T-helper 2 cell treated with Interferon-gamma antibody and Interleukin-4, amounts not matched to agents 100 ng/mL and 5 ng/mL, for 36 hours (primary cell): ENCODE data around the gene TRPM3. TPM values are rescaled to one million over a fixed set of nuclear protein-coding genes. Genes with fewer than 3 reads are reported as not detected.

Experiments
- intact Hi-C: fragments of 100-400 bp; cut with micrococcal nuclease; formaldehyde crosslinking; loops from one replicate; pipeline ENCODE4 v1.15.1; 2023
- total RNA-seq: library from RNA; stranded (reverse); gene quantifications from 2 replicates; pipeline ENCODE4 v1.2.3, GENCODE V29; 2022

The TRPM3 gene
- total RNA-seq, 1 donor from 2014 or later = not detected

GRCh38 chr9:70901013-70901412, 220.4 kb downstream of the TRPM3 start:
- intact Hi-C loops = no loop called here

DNA sequence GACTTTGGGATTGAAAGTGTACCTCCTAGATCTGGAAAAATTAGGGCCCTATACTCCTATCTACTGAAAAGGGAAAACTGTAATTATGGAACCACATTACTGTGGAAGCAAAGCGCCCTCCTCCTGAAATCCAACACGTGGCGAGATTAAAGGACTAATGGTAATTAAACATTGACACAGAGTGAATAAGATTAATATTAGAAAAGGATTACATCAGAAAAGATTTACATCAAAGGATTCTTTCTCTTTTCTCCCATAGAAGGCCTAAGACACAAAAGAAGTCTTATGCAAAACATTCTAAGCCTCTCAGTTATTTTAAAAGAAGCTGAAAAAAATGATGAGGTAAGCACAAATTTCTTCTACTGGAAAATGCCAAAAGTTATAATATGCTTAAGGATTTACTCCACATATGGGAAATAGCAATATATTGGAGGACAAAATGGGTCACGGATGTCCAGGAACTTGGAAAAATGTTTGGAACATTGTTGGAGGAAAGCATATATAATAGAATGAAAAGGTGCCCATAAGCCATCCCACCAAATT, 227.8 kb downstream of the TRPM3 start:
- intact Hi-C loops = no loop called here

GRCh38 chr9:70888471-70888870, 232.9 kb downstream of the TRPM3 start:
- intact Hi-C loops = no loop called here

- intact Hi-C loops = no loop called here
Measured at GRCh38 chr9:70887826-70888225, 233.6 kb downstream of the TRPM3 start.

DNA sequence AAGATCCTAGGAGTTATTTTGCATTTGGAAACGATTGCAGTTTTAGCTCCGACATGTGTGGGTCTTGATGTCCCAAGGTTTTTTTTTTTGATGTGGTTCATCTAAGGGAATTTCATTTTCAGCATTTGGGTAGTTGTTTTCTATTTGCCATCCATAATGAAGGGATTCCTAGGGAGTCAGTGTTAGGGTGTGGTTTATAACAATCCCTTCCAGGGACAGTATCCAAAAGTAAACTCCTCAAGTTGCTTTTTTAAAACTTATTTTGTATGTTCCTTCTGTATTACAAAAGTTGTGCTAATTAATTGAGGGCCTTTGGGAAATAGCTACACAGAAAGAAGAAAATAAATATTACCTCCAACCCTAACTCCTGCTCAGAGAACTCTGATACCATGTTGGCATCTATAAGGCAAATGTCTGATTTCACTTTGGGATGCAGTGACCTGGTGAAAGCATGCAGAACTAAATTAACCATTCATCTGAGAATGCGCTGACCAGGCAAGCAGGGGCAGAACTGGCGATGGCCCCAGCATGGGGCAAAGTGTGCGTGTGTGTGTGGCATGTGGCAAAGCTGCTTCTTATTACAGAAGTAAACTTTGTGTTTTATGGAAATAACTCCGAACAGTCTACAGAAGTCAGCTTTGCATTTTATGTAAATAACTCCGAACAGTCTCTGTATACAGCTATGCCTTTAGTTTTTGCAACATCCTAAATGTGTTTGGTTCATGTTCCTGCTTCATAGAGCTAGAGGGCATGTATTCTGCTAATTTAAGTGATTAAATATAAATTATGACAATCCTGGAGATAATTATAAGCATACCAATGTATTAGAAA, 237.2 kb downstream of the TRPM3 start:
- intact Hi-C loops = no loop called here

DNA sequence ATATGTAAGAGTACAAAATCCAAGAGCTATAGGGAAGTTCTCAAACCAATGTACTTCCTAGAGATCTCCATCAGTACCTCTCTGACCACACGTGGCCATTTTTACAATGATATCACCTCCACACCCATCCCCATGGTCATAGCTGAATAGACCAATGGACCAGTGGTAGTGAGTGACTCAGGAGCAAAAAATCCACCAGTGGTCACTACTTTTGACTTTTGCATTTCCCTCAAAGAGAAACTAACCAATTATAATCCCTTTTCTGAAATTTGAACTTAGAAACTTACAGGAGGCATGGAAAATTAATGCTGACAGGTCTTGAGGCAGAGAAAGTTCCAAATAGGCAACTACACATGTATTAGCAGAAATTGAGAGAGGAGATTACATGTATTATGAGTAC, 238.4 kb downstream of the TRPM3 start:
- intact Hi-C loops = no loop called here

GRCh38 chr9:70881333-70881732, 240.1 kb downstream of the TRPM3 start:
- intact Hi-C loops = no loop called here

DNA sequence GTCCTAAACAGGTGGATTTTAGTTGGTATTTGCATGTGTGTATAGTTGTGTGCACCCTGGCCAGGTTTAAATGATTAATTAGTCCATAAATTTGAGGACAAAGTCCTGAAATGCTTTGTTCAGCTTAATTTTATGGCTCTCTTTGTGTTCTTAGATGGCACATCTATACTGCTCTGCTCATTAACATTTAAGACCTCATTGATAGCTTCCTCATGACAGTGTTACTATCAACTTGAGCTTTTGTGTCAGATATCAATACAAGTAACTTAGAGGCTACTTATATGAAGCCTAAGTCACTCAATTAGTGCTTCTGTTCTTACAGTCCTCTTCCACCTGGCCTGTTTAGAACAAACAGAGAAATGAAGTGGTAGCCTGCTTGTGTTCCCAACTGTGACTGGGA, 240.9 kb downstream of the TRPM3 start:
- intact Hi-C loops = no loop called here

DNA sequence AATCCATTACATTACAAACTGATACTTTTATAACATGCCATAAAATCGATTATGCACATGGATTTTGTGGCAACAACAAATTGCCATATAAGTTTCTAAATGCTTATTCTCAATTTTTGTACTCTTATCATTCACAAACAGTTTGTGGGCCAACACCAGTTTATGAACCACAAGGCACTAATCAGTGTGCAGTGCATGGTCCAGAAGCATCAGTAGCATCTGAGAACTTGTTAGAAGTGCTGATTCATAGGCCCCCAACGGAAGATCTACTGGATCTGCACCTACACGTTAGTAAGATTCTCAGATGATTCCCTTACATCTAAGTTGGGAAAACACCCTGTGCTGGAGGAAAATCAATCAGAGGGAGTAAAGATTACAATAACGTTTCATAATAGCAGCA, 242.8 kb downstream of the TRPM3 start:
- intact Hi-C loops = no loop called here

GRCh38 chr9:70874451-70874850, 247.0 kb downstream of the TRPM3 start:
- intact Hi-C loops = no loop called here

DNA sequence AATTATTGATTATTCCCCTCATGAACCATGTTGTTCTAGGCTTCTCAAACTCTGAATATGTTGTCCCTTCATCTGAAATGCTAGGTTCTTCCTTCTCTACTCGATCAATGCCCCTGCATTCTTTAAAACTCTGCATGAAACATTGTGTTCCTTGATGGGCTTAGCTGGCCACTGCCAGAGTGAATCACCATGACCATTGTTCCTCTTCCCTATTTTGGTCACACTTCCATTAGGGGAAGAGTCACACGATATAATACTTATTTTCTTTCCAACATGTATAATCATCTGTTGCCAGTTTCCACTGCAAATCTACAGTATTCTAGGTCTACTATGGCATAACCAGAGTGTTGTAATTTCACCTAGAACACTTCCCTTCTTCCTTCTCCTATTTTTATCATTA, 247.9 kb downstream of the TRPM3 start:
- intact Hi-C loops = no loop called here

DNA sequence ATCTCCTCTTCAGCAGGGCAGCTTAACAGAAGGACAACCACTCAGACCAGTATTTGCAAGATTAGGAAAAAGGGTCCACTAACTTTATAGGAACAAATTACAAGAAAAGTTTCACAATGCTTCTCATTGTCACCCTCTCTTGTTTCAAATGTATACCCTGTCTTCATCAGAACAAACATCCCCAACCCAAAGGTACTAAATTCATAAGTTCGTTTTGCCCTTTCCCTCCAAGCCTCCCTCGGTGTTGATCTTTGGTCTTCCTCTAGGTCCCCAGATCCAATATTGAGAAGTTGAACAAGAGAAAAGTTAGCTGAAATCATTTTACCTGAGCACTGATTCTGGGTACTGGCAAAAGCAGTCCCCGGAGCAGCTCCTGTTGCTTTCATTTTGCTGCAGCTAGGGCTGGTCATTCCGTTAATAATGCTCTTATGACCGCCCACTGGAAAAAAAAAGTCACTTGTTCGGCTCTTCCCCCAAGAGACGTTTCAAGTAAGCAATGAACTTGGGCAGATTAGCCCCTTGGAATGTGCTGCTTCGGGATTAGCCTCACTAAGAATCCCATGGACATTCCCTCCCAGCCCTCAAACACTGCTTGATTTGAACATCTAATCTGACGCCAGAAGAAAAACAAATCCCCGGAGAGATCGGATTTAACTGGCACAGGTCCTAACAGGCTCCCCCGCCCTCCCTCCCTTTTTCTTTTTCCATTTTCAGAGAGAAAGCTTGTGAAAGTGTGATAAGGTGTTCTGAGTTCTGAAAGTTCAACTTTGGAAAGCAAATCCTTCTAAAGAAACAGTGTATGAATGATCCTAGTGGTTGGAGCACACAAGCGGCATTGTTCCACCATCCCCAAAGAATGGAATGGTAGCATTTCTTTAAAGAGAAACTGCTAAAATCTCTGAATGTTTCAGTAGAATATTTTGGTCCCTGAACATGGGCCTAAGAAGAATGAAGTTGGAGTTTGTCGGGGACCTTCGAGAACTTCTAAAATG, 252.5 kb downstream of the TRPM3 start:
- intact Hi-C loops = no loop called here

DNA sequence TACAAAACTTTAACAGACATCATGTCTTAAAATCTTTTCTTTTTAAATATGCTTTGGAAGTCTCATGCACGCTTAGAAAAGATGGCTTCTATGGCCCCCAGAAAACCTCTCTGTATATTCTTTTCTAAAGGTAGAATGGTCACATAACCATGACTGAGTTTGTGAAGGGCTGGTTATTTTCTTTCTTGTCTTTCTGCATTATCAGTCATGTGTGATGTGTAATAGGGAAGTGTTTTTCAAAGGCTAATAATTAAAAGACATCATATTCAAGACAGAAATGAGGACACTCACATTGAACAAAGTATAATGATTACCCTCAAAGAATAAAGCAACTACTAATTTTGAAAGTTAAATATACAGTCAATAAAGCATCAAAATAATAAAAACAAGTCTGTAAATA, 253.4 kb downstream of the TRPM3 start:
- intact Hi-C loops = no loop called here

DNA sequence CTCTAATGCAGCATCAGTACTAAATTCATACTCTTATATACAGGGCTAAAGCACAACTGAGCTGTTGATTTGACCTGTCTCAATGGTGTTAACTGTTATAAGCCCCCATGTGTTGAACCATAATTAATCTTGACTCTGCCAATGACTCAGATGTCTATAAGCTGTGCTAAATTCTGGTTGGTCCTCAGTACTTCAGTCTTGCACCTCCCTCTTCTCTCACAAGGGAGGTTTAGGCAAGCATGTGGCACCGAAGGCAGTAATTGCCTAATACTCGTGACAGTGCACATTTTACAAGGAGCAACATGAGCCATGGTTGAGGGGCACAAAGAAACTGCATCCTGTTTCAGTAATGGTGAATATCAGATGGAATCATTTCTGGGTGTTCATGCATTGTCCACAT, 255.9 kb downstream of the TRPM3 start:
- intact Hi-C loops = no loop called here

DNA sequence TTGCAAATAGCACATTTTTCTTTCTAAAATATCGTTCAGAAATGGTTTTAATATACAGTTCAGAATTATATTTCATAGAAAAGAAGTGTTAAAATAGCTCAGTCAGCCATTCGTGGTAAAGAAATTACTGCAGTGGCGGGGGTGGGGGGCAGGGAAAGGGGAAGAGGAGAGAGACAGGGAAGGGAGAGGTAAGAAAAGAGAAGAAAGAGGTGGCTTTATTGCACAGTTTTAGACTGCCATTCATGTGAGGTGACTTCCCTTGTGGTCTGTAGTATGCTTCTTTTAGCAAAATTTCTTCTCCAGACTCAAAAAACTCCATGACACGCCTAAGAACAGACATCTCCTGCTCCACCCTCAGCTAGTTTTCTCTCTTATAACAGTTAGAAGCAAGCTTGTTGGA, 259.6 kb downstream of the TRPM3 start:
- intact Hi-C loops = loop anchor here (2.0 to 5.0 kb wide), 2 partner anchors 19 to 219 kb away; no protein-coding TSS in a partner anchor

- intact Hi-C loops = loop anchor here (5.0 kb wide), 1 partner anchor 219 kb away; no protein-coding TSS in a partner anchor
Measured at GRCh38 chr9:70861376-70861775, 260.0 kb downstream of the TRPM3 start.

DNA sequence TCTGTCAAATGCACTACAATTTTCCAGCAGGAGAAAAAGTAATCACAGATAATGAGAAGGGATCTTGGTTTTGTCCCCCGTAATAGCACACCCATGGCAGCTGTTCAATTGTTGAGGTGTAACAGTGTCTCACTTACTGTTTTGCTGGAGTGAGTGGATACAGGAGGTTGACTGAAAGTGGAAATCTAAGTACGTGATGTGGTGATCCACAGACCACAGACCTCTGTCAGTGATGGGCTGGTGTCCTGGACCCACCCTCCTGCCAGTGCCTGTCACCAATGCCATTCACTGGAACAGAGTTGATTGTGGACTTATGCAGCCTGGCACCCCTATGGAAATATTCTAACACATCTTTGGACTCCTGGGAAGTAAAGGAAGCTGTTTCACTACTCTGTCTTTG, 261.7 kb downstream of the TRPM3 start:
- intact Hi-C loops = loop anchor here (5.0 kb wide), 1 partner anchor 217 kb away; no protein-coding TSS in a partner anchor

DNA sequence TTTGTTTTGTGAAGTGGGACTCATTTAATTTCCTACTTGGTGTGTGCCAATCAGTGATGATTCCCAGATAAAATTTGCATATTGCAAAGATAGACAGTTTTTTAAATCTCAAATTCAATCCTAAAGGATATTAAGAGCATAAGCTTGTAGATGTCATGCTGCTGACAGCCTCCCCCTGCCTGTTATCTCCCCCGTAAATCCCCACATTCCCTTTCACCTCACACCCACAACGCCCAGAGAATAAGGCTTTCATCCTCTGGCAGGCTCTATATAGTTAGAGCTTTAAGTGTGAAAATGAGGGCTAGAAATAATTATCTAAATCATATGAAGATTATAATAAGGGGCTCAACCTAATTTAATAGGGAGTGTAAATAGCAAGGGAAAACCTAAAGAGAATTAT, 265.0 kb downstream of the TRPM3 start:
- intact Hi-C loops = no loop called here

GRCh38 chr9:70852711-70853240, 268.6 kb downstream of the TRPM3 start:
- intact Hi-C loops = no loop called here

GRCh38 chr9:70840266-70840665, 281.2 kb downstream of the TRPM3 start:
- intact Hi-C loops = no loop called here

DNA sequence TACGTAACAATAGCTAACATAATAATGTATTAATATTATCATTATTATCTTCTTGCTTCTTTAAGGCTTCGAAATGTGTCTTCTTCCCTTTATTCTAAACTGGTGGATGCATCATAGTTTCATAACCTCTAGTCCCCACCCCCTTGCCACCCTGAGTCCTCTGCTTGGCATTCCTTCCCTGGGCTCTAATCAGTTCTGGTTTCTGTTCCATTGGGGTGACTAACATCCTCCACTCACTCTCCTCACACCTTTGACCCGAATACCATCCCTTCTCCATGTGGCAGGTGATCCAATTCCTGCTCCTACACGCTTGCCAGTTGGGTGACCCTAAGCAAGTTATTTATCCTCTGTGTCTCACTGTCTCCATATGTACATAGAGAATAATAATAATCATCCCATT, 286.1 kb downstream of the TRPM3 start:
- intact Hi-C loops = no loop called here
